Hematopoietic multipotent progenitor cell (in vitro differentiated cells): ENCODE data around the gene CDK5RAP2. TPM values are rescaled to one million over a fixed set of nuclear protein-coding genes. Genes with fewer than 3 reads are reported as not detected.
A peak's percentile ranks its signal among the peaks of the same experiment; 100 is the strongest.
"Not testable (repeated sequence)": the region's sequence is repeated elsewhere in the genome, so short reads cannot be mapped to it uniquely, and the experiment has no call there.

ENCODE experiments used
- DNase-seq, 3 donors: peaks; one replicate each; pipeline ENCODE4 v3.0.0-alpha.2; 2011 to 2015; ENCODE audit warnings: low read depth in 2 of 3, low spot score in 2 of 3
- total RNA-seq: library from RNA; depleted of rRNA; stranded (reverse); fragments of >200 nt; gene quantifications from one replicate; pipeline ENCODE4 v1.2.3, GENCODE V29; 2012

Gene CDK5RAP2
- total RNA-seq, 1 donor: 25.0 TPM

GRCh38 chr9:120478208-120478607 is 101.8 kb downstream of the CDK5RAP2 start:
- DNase-seq: no peak

GRCh38 chr9:120477534-120478001 is 102.4 kb downstream of the CDK5RAP2 start:
- DNase-seq: peak in 2 of 3 donors; percentile 17 to 53

- DNase-seq: no peak
These were observed 104.6 kb downstream of the CDK5RAP2 start for GRCh38 chr9:120475341-120475740.

- DNase-seq: peak in 1 of 3 donors; percentile 22
These were observed 105.2 kb downstream of the CDK5RAP2 start for GRCh38 chr9:120474591-120475243.

- no peak for DNase-seq
These were observed 106.4 kb downstream of the CDK5RAP2 start for GRCh38 chr9:120473608-120474007.

GRCh38 chr9:120465685-120466407 is 114.1 kb downstream of the CDK5RAP2 start:
- DNase-seq: no peak

GRCh38 chr9:120464887-120465421 is 115.0 kb downstream of the CDK5RAP2 start:
- no peak for DNase-seq

- no peak for DNase-seq
These were observed 115.6 kb downstream of the CDK5RAP2 start for GRCh38 chr9:120464176-120464886.

GRCh38 chr9:120463765-120464164 is 116.2 kb downstream of the CDK5RAP2 start:
- no peak for DNase-seq

GRCh38 chr9:120461677-120462076 is 118.3 kb downstream of the CDK5RAP2 start:
- not testable (repeated sequence) for DNase-seq

- no peak for DNase-seq
These were observed 123.7 kb downstream of the CDK5RAP2 start for GRCh38 chr9:120456218-120456617.

- DNase-seq: no peak
These were observed 125.5 kb downstream of the CDK5RAP2 start for GRCh38 chr9:120454467-120454866.

- no peak for DNase-seq
These were observed 126.2 kb downstream of the CDK5RAP2 start for GRCh38 chr9:120453792-120454191.

GRCh38 chr9:120452631-120453030 is 127.3 kb downstream of the CDK5RAP2 start:
- DNase-seq: no peak

GRCh38 chr9:120450916-120451315 is 129.1 kb downstream of the CDK5RAP2 start:
- no peak for DNase-seq

GRCh38 chr9:120449566-120449965 is 130.4 kb downstream of the CDK5RAP2 start:
- no peak for DNase-seq

GRCh38 chr9:120447959-120448500 is 131.9 kb downstream of the CDK5RAP2 start:
- DNase-seq: no peak

GRCh38 chr9:120446671-120447070 is 133.3 kb downstream of the CDK5RAP2 start:
- DNase-seq: no peak

- no peak for DNase-seq
These were observed 136.0 kb downstream of the CDK5RAP2 start for GRCh38 chr9:120443976-120444375.

GRCh38 chr9:120443489-120443888 is 136.5 kb downstream of the CDK5RAP2 start:
- DNase-seq: no peak
